NOMO-1 treated with dmso at 0.1 percent for 144 hours (cell line): ENCODE measurements around the gene LAMA3.

Experiments
- DNase-seq: peaks from one replicate; lab custom pipeline; 2025; ENCODE audit not compliant: unreplicated experiment; lab: John Stamatoyannopoulos, UW

Gene LAMA3

GRCh38 chr18:23689031-23689615 is at the start of gene LAMA3:
LAMA3 (plus strand) TSS chr18:23689453; CDS start chr18:23689684, 231 bp downstream.
- peak; percentile 25 for DNase-seq

- no peak for DNase-seq
These were observed 49.2 kb upstream of the LAMA3 start for GRCh38 chr18:23640052-23640451.

GRCh38 chr18:23641143-23641720 is 48.0 kb upstream of the LAMA3 start:
- DNase-seq: no peak

GRCh38 chr18:23641937-23642666 is 47.2 kb upstream of the LAMA3 start:
- DNase-seq: no peak

GRCh38 chr18:23643815-23644490 is 45.3 kb upstream of the LAMA3 start:
- DNase-seq: no peak

GRCh38 chr18:23645568-23646175 is 43.6 kb upstream of the LAMA3 start:
- DNase-seq: no peak

GRCh38 chr18:23646282-23646681 is 43.0 kb upstream of the LAMA3 start:
- DNase-seq: no peak

- no peak for DNase-seq
These were observed 40.8 kb upstream of the LAMA3 start for GRCh38 chr18:23648456-23648855.

- DNase-seq: no peak
These were observed 40.2 kb upstream of the LAMA3 start for GRCh38 chr18:23648940-23649607.

- DNase-seq: no peak
These were observed 38.0 kb upstream of the LAMA3 start for GRCh38 chr18:23650968-23651927.

- DNase-seq: no peak
These were observed 37.0 kb upstream of the LAMA3 start for GRCh38 chr18:23652232-23652631.

- no peak for DNase-seq
These were observed 31.0 kb upstream of the LAMA3 start for GRCh38 chr18:23658285-23658684.

GRCh38 chr18:23661735-23662308 is 27.4 kb upstream of the LAMA3 start:
- DNase-seq: no peak

GRCh38 chr18:23662309-23663263 is 26.7 kb upstream of the LAMA3 start, which contains the start of gene ANKRD29:
ANKRD29 (minus strand) TSS chr18:23662911; CDS start chr18:23662730, 181 bp downstream.
- DNase-seq: peak; percentile 34

- DNase-seq: no peak
These were observed 24.6 kb upstream of the LAMA3 start for GRCh38 chr18:23664674-23665073.

GRCh38 chr18:23667114-23667513 is 22.1 kb upstream of the LAMA3 start:
- DNase-seq: no peak

- no peak for DNase-seq
These were observed 20.5 kb upstream of the LAMA3 start for GRCh38 chr18:23668731-23669130.

- no peak for DNase-seq
These were observed 20.0 kb upstream of the LAMA3 start for GRCh38 chr18:23669202-23669766.
